GM23338 (cell line): ENCODE measurements around the gene SORL1-AS1.

Experiments used
- ATAC-seq: fragments of 200-7000 bp; cut with Tn5 transposase; 3 replicates; pipeline ENCODE4 v1.9.1; 2020
- DNase-seq: peaks from one replicate; pipeline ENCODE4 v3.0.0-alpha.2; 2015; ENCODE audit warnings: low spot score
- H2AFZ ChIP-seq: fragments of 200-600 bp; sonication (generic); 2 replicates; pipeline ENCODE4 v1.8.0; 2016; ENCODE audit warnings: antibody characterized with exemption, mild to moderate bottlenecking, moderate library complexity
- H3F3A ChIP-seq: fragments of 200-600 bp; sonication (generic); replicated peaks from 2 replicates; pipeline ENCODE4 v1.8.0; 2017; ENCODE audit warnings: antibody characterized with exemption, mixed run types, low read depth
- H3K27ac ChIP-seq: fragments of 200-600 bp; sonication (generic); 2 replicates; pipeline ENCODE4 v1.6.1; 2016; ENCODE audit warnings: low read depth
- H3K27me3 ChIP-seq: fragments of 200-600 bp; sonication (generic); 2 replicates; pipeline ENCODE4 v1.8.0; 2016; ENCODE audit warnings: mild to moderate bottlenecking, mixed run types, moderate library complexity; ENCODE audit not compliant: insufficient read depth
- H3K36me3 ChIP-seq: fragments of 200-600 bp; sonication (generic); 2 replicates; pipeline ENCODE4 v1.8.0; 2016; ENCODE audit warnings: mild to moderate bottlenecking; ENCODE audit not compliant: insufficient read depth
- H3K4me1 ChIP-seq: fragments of 200-600 bp; sonication (generic); 2 replicates; pipeline ENCODE4 v1.8.0; 2016; ENCODE audit warnings: mild to moderate bottlenecking, moderate library complexity; ENCODE audit not compliant: insufficient read depth
- H3K4me2 ChIP-seq: fragments of 200-600 bp; sonication (generic); 2 replicates; pipeline ENCODE4 v1.7.1; 2017; ENCODE audit warnings: mixed run types
- H3K4me3 ChIP-seq: fragments of 200-600 bp; sonication (generic); 2 replicates; pipeline ENCODE4 v1.6.1; 2016; ENCODE audit warnings: mixed run types
- H3K79me2 ChIP-seq: fragments of 200-600 bp; sonication (generic); replicated peaks from 2 replicates; pipeline ENCODE4 v1.8.0; 2017; ENCODE audit warnings: mild to moderate bottlenecking; ENCODE audit not compliant: insufficient read depth
- H3K9me2 ChIP-seq: fragments of 200-600 bp; sonication (generic); 2 replicates; pipeline ENCODE4 v1.8.0; 2017; ENCODE audit not compliant: insufficient read depth
- H4K20me1 ChIP-seq: fragments of 200-600 bp; sonication (generic); replicated peaks from 2 replicates; pipeline ENCODE4 v1.8.0; 2017; ENCODE audit warnings: mild to moderate bottlenecking; ENCODE audit not compliant: insufficient read depth
- H3K27ac Mint-ChIP-seq: 2 replicates; pipeline ENCODE4 v1.8.0; 2020; ENCODE audit warnings: inconsistent platforms, mild to moderate bottlenecking, moderate library complexity, mixed read lengths
- H3K27me3 Mint-ChIP-seq: 3 replicates; pipeline ENCODE4 v1.8.0; 2022; ENCODE audit warnings: low read depth, mild to moderate bottlenecking, moderate library complexity, mixed read lengths, inconsistent platforms; ENCODE audit not compliant: insufficient read depth, poor library complexity
- H3K36me3 Mint-ChIP-seq: 3 replicates; pipeline ENCODE4 v1.8.0; 2021; ENCODE audit warnings: low read depth, mild to moderate bottlenecking, inconsistent platforms, moderate library complexity, mixed read lengths
- H3K4me1 Mint-ChIP-seq: 3 replicates; pipeline ENCODE4 v1.8.0; 2020; ENCODE audit warnings: mild to moderate bottlenecking, inconsistent platforms, mixed read lengths
- H3K4me3 Mint-ChIP-seq: 3 replicates; pipeline ENCODE4 v1.8.0; 2021; ENCODE audit warnings: moderate library complexity, mild to moderate bottlenecking, inconsistent platforms, mixed read lengths
- H3K9me3 Mint-ChIP-seq: 3 replicates; pipeline ENCODE4 v1.8.0; 2020; ENCODE audit warnings: moderate library complexity, mild to moderate bottlenecking, inconsistent platforms, mixed read lengths
- CREB1 ChIP-seq: fragments of 250-450 bp; sonication (Bioruptor Pico); IDR thresholded peaks from 2 replicates; pipeline ENCODE4 v1.5.0; 2020; ENCODE audit warnings: low read depth, mild to moderate bottlenecking, moderate library complexity
- EZH2 ChIP-seq: fragments of 200-600 bp; sonication (generic); IDR thresholded peaks from one replicate; pipeline ENCODE4 v1.8.0; 2017; ENCODE audit warnings: antibody characterized with exemption, mild to moderate bottlenecking, low read depth; ENCODE audit not compliant: unreplicated experiment
- EZH2phosphoT487 ChIP-seq: fragments of 200-600 bp; sonication (generic); IDR thresholded peaks from one replicate; pipeline ENCODE4 v1.8.1; 2018; ENCODE audit warnings: antibody characterized with exemption; ENCODE audit not compliant: unreplicated experiment
- JUNB ChIP-seq: IDR thresholded peaks from one replicate; pipeline ENCODE4 v1.6.1; 2016; ENCODE audit warnings: antibody characterized with exemption; ENCODE audit not compliant: unreplicated experiment
- NANOG ChIP-seq: IDR thresholded peaks from 2 replicates; pipeline ENCODE4 v1.6.1; 2016; ENCODE audit warnings: antibody characterized with exemption, borderline replicate concordance
- POLR2AphosphoS5 ChIP-seq: IDR thresholded peaks from 2 replicates; pipeline ENCODE4 v1.6.1; 2016; ENCODE audit warnings: antibody characterized with exemption, low read depth
- STAT1 ChIP-seq: IDR thresholded peaks from one replicate; pipeline ENCODE4 v1.6.1; 2016; ENCODE audit warnings: antibody characterized with exemption; ENCODE audit not compliant: unreplicated experiment
- ZNF114 ChIP-seq: fragments of 250-450 bp; sonication (Bioruptor Pico); IDR thresholded peaks from 2 replicates; pipeline ENCODE4 v1.5.0; 2020; ENCODE audit warnings: mild to moderate bottlenecking, moderate library complexity
- TF ChIP-seq, protein P1 (sequence below), 2 experiments: fragments of 200-600 bp in 1 of 2; sonication (generic) in 1 of 2; conservative IDR thresholded peaks; 2 replicates each; pipeline versions ENCODE4 v1.5.1 to v1.6.1; 2016 to 2017; ENCODE audit warnings: antibody characterized with exemption in 2 of 2, low read depth in 2 of 2, mild to moderate bottlenecking in 2 of 2, moderate library complexity in 1 of 2
- TF ChIP-seq, protein P2 (sequence below): IDR thresholded peaks from one replicate; pipeline ENCODE4 v1.6.1; 2018; ENCODE audit warnings: antibody characterized with exemption; ENCODE audit not compliant: unreplicated experiment
- TF ChIP-seq, protein P3 (sequence below): IDR thresholded peaks from 2 replicates; pipeline ENCODE4 v1.6.1; 2016; ENCODE audit warnings: antibody characterized with exemption

SORL1-AS1 gene

DNA sequence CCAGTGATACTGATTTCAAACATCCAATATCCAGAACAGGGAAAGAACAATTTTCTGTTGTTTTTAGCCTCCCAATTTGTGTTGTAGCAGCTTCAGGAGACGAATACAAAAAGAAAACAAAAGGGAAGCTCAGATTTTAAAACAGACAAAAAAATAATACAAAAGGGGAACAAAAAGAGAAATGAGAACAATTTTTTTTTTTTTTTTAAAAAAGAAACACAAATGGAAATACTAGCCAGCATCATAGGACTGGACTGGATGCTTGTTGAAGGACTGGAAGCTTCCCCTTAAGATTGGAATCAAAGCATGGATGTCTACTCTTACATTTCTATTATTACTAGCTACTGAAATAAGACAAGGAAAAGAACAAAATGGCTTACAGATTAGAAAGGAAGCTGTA is 47.1 kb downstream of the SORL1-AS1 start:
- Mint-ChIP-seq H3K36me3 (peaks cover 31% of the 10 kb centered on the region), H3K9me3 (peaks cover 32% of the 10 kb centered on the region), H3K4me3 (0 out of 3 replicates have a peak overlapping the region, but pooled peaks have one; percentile 9), H3K4me1 (peaks cover 47% of the 10 kb centered on the region), H3K27me3 (no peaks in the 10 kb centered on the region), H3K27ac (peak overlapping the region; percentile 95)
- no peak overlapping the region for H2AFZ ChIP-seq
- TF ChIP-seq JUNB: no peak
- TF ChIP-seq EZH2: no peak
- no peak for TF ChIP-seq ZNF114
- TF ChIP-seq EZH2phosphoT487: no peak
- TF ChIP-seq, protein P1, sequence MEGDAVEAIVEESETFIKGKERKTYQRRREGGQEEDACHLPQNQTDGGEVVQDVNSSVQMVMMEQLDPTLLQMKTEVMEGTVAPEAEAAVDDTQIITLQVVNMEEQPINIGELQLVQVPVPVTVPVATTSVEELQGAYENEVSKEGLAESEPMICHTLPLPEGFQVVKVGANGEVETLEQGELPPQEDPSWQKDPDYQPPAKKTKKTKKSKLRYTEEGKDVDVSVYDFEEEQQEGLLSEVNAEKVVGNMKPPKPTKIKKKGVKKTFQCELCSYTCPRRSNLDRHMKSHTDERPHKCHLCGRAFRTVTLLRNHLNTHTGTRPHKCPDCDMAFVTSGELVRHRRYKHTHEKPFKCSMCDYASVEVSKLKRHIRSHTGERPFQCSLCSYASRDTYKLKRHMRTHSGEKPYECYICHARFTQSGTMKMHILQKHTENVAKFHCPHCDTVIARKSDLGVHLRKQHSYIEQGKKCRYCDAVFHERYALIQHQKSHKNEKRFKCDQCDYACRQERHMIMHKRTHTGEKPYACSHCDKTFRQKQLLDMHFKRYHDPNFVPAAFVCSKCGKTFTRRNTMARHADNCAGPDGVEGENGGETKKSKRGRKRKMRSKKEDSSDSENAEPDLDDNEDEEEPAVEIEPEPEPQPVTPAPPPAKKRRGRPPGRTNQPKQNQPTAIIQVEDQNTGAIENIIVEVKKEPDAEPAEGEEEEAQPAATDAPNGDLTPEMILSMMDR (conservative IDR thresholded peaks at IDR 0.05; ENCODE audit: low read depth in 2 of 2): no peak
- TF ChIP-seq, protein P2, sequence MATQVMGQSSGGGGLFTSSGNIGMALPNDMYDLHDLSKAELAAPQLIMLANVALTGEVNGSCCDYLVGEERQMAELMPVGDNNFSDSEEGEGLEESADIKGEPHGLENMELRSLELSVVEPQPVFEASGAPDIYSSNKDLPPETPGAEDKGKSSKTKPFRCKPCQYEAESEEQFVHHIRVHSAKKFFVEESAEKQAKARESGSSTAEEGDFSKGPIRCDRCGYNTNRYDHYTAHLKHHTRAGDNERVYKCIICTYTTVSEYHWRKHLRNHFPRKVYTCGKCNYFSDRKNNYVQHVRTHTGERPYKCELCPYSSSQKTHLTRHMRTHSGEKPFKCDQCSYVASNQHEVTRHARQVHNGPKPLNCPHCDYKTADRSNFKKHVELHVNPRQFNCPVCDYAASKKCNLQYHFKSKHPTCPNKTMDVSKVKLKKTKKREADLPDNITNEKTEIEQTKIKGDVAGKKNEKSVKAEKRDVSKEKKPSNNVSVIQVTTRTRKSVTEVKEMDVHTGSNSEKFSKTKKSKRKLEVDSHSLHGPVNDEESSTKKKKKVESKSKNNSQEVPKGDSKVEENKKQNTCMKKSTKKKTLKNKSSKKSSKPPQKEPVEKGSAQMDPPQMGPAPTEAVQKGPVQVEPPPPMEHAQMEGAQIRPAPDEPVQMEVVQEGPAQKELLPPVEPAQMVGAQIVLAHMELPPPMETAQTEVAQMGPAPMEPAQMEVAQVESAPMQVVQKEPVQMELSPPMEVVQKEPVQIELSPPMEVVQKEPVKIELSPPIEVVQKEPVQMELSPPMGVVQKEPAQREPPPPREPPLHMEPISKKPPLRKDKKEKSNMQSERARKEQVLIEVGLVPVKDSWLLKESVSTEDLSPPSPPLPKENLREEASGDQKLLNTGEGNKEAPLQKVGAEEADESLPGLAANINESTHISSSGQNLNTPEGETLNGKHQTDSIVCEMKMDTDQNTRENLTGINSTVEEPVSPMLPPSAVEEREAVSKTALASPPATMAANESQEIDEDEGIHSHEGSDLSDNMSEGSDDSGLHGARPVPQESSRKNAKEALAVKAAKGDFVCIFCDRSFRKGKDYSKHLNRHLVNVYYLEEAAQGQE: no peak
- no peak for TF ChIP-seq STAT1
- DNase-seq (no peak), ATAC-seq (no peak)
- peak overlapping the region; percentile 91 for H3K27ac ChIP-seq
- no peaks in the 10 kb centered on the region for H3K79me2 ChIP-seq
- H3K9me2 ChIP-seq: 0 out of 2 replicates have a peak, but pooled peaks cover 2% of the 10 kb centered on the region
- no peaks in the 10 kb centered on the region for H3K27me3 ChIP-seq
- H3K4me3 ChIP-seq: no peak overlapping the region
- peak overlapping the region; percentile 23 for H3K4me2 ChIP-seq
- no peaks in the 10 kb centered on the region for H3K36me3 ChIP-seq
- H3K4me1 ChIP-seq: peaks cover 38% of the 10 kb centered on the region
- no peaks in the 10 kb centered on the region for H4K20me1 ChIP-seq
- H3F3A ChIP-seq: 0 out of 2 replicates have a peak, but pooled peaks cover 5% of the 10 kb centered on the region

DNA sequence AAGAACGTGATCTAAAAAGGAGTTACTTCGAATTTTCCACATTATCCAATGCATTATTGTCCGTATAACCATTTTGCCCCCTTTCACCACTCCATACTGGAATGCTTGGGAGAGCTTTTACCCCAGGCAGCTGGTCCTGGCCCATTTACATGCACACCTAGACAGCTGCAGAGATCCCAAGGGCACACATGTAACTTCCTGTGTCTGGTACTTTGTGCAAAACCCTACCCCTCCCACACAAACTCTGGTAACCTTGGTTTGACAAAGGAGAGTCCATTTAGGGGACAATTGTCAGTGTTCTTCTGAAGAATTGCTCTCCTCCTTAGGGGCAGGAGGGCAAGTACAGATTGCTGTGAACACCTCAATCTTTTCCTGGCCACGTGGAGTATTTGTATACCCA is 58.0 kb downstream of the SORL1-AS1 start:
- H3K4me2 ChIP-seq: no peak overlapping the region
- Mint-ChIP-seq H3K27ac (no peak overlapping the region), H3K27me3 (peaks cover 2% of the 10 kb centered on the region), H3K9me3 (peaks cover 8% of the 10 kb centered on the region; the same call in 2 of the 3 replicates), H3K36me3 (peaks cover 3% of the 10 kb centered on the region), H3K4me3 (no peak overlapping the region), H3K4me1 (peaks cover 16% of the 10 kb centered on the region)
- H3K79me2 ChIP-seq: no peaks in the 10 kb centered on the region
- H3F3A ChIP-seq: no peaks in the 10 kb centered on the region
- H3K27ac ChIP-seq: no peak overlapping the region
- peaks cover 5% of the 10 kb centered on the region for H3K4me1 ChIP-seq
- peaks cover 6% of the 10 kb centered on the region; the same call in 1 of the 2 replicates for H3K9me2 ChIP-seq
- no peaks in the 10 kb centered on the region for H4K20me1 ChIP-seq
- H3K36me3 ChIP-seq: no peaks in the 10 kb centered on the region
- peak overlapping the region; percentile 76; the same call in 1 of the 2 replicates for H2AFZ ChIP-seq
- no peak for ATAC-seq
- DNase-seq: no peak
- H3K4me3 ChIP-seq: no peak overlapping the region
- no peaks in the 10 kb centered on the region for H3K27me3 ChIP-seq
- TF ChIP-seq EZH2phosphoT487 (no peak), STAT1 (no peak), ZNF114 (no peak), JUNB (no peak), EZH2 (no peak), POLR2AphosphoS5 (no peak), CREB1 (CRISPR knock-in tag) (no peak), NANOG (no peak)
- TF ChIP-seq, protein P2: no peak
- TF ChIP-seq, protein P3, sequence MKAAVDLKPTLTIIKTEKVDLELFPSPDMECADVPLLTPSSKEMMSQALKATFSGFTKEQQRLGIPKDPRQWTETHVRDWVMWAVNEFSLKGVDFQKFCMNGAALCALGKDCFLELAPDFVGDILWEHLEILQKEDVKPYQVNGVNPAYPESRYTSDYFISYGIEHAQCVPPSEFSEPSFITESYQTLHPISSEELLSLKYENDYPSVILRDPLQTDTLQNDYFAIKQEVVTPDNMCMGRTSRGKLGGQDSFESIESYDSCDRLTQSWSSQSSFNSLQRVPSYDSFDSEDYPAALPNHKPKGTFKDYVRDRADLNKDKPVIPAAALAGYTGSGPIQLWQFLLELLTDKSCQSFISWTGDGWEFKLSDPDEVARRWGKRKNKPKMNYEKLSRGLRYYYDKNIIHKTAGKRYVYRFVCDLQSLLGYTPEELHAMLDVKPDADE: no peak
- TF ChIP-seq, protein P1 (conservative IDR thresholded peaks at IDR 0.05; ENCODE audit: low read depth in 2 of 2): no peak
